Heart right ventricle (tissue), 16 donors: ENCODE measurements around the gene PPP6R3. TPM values are rescaled to one million over a fixed set of nuclear protein-coding genes. Genes with fewer than 3 reads are reported as not detected.
A peak's percentile ranks its signal among the peaks of the same experiment; 100 is the strongest.

ENCODE experiments used
- ATAC-seq, 8 donors: fragments of 200-7000 bp; cut with Tn5 transposase; one replicate each; pipeline ENCODE4 v1.9.1; 2020; ENCODE audit warnings: mild to moderate bottlenecking in 8 of 8, moderate library complexity in 8 of 8, moderate number of reproducible peaks in 1 of 8
- DNase-seq, 2 donors: peaks; one replicate each; pipeline ENCODE4 v3.0.0-alpha.2; 2020
- H3K27ac ChIP-seq, 10 donors: fragments of 200-600 bp; sonication (generic) in 2 of 10; one replicate each; pipeline versions ENCODE4 v1.5.0 to v1.8.0; 2020 to 2022; ENCODE audit warnings: mild to moderate bottlenecking in 3 of 10
- H3K27me3 ChIP-seq, 7 donors: fragments of 200-600 bp; one replicate each; pipeline ENCODE4 v1.8.0; 2021 to 2022; ENCODE audit warnings: mild to moderate bottlenecking in 2 of 7
- H3K36me3 ChIP-seq, 9 donors: fragments of 200-600 bp; sonication (generic) in 1 of 9; one replicate each; pipeline versions ENCODE4 v1.5.0 to v1.8.0; 2020 to 2022; ENCODE audit warnings: mild to moderate bottlenecking in 2 of 9
- H3K4me1 ChIP-seq, 9 donors: fragments of 200-600 bp; sonication (generic) in 1 of 9; one replicate each; pipeline versions ENCODE4 v1.5.0 to v1.8.0; 2020 to 2022; ENCODE audit warnings: mild to moderate bottlenecking in 4 of 9
- H3K4me3 ChIP-seq, 10 donors: fragments of 200-600 bp; sonication (generic) in 2 of 10; one replicate each; pipeline versions ENCODE4 v1.5.0 to v1.8.0; 2020 to 2022; ENCODE audit warnings: mild to moderate bottlenecking in 7 of 10, moderate library complexity in 2 of 10
- H3K9me3 ChIP-seq, 11 donors: fragments of 200-600 bp in 10 of 11; sonication (generic) in 2 of 11; one replicate each; pipeline versions ENCODE4 v1.5.0 to v1.8.0; 2013 to 2022; ENCODE audit warnings: mild to moderate bottlenecking in 2 of 11, control low read depth in 1 of 11, moderate library complexity in 1 of 11
- WGBS, 2 donors: extraction: QIAGEN DNeasy Blood & Tissue Kit; methylation state at CpG; one replicate each; pipeline ENCODE4 v1.1.7; 2013; ENCODE audit warnings: inconsistent platforms in 1 of 2; 5-methylcytosine and 5-hydroxymethylcytosine counted together
- intact Hi-C, 10 donors: fragments of 100-400 bp; cut with DNase I; formaldehyde crosslinking; loops; one replicate each; pipeline versions ENCODE4 v1.11.1 to v1.14.2; 2022
- polyA plus RNA-seq, 2 donors: library from polyadenylated mRNA; stranded (reverse); fragments of 200-250 nt; gene quantifications; one replicate each; pipeline ENCODE4 v1.2.3, GENCODE V29; 2013
- total RNA-seq, 10 donors: library from RNA; stranded (reverse); fragmentation: NEBNext Ultra II Directional in 3 of 10; extraction: Animal tissue kit (Norgen Biotek cat#: 25700) in 3 of 10; gene quantifications; one replicate each; pipeline versions ENCODE4 v1.2.1 to v1.2.4, GENCODE V29; 2021 to 2023
- TF ChIP-seq, protein P1 (sequence below), 9 donors: fragments of 200-600 bp; sonication (generic) in 2 of 9; IDR thresholded peaks; one replicate each; pipeline versions ENCODE4 v1.5.0 to v1.8.0; 2021 to 2022; ENCODE audit warnings: antibody characterized with exemption in 9 of 9, mild to moderate bottlenecking in 5 of 9, moderate library complexity in 1 of 9
- donor health status: Arrhythmogenic right ventricular cardiomyopathy.
- donor health status: ischemic (EF 13 %, LVEDD 7.1; RV severe dilation, severe dysfunction).
- donor health status: healthy with polysubstance abuse.
- donor health status: DM: no; HTN: yes; CAD: no.
- donor health status: DM: no; HTN: no; CAD: no.
- donor health status: ischemic (EF 25% LVEDD 6.9; RV normal size, moderate dysfunction).
- donor health status: ischemic (EF 25% LVEDD 5.7; RV mildly dilated, moderate dysfunction).
- donor health status: healthy.
- donor health status: DM: yes; HTN: yes; CAD: no.
- donor health status: Ischemic cardiomyopathy.
- donor health status: ischemic (EF 35%, LVEDD 5.7; RV mildly dilated, moderate dysfunction).
- donor health status: nonischemic (EF 11% LVEDD 7.7; RV severe dilation, severe dysfunction).
- donor health status: DM: yes; HTN: yes; CAD: no.
- donor health status: PGD.
- donor health status: ischemic (EF 29% LVEDD 5.4; RV normal size, mild dysfunction).
- donor health status: nonischemic (EF 23%, LVEDD 6.1; RV moderate dilation, normal function).

The PPP6R3 gene
- total and polyA plus RNA-seq, 12 donors = 18.4 to 98.1 (median 80.8) TPM

DNA sequence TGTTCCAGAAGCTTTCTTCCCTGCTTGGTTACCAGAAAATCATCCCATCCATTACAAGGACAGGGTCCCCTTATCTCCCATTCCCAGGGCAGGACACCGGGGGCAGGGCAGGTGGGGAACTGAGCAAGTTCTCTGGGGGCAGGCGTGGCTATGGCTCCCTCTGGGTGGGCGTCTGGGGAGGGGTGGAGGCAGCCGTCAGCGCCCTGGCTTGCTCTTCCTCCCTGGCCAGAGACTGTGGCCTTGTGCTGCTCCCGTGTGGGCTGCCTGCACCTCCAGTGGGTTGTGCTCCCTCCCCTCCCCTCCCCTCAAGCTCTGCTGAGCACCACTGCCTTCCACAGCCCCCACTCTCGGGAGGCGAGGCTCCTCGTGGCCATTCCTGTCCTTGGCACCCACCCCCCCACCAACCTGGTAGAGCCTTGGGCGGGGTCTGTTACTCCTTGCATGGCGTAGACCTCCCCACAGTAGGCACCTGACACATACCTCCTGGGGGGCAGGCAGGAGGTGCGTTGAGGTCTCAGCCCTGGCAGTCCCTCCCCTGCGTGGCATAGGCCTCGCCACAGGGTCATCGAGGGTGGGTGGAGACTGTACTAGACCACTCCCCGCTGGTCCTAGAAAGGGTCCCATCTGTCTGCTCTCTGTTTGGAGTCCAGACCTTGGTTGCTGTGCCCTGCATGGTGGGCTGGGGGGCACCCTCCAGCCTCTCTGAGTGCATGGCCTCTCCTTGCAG is 24.2 kb upstream of the PPP6R3 start:
- DNase-seq = no peak
- H3K27ac ChIP-seq = peak overlapping the region in 7 of 10 donors; percentile 42 to 81 (median 76)
- no peak for ATAC-seq
- H3K9me3 ChIP-seq = no peaks in the 10 kb centered on the region
- no peaks in the 10 kb centered on the region for H3K27me3 ChIP-seq
- H3K4me3 ChIP-seq = no peak overlapping the region
- H3K4me1 ChIP-seq = peaks cover 7 to 41% (median 27%) of the 10 kb centered on the region in 9 donors
- intact Hi-C loops = no loop called here
- 81 to 87% methylated on average over 16 of the region's 16 CpGs for WGBS, 2 donors
- peaks cover 0 to 98% (median 13%) of the 10 kb centered on the region in 9 donors for H3K36me3 ChIP-seq
- TF ChIP-seq, protein P1, sequence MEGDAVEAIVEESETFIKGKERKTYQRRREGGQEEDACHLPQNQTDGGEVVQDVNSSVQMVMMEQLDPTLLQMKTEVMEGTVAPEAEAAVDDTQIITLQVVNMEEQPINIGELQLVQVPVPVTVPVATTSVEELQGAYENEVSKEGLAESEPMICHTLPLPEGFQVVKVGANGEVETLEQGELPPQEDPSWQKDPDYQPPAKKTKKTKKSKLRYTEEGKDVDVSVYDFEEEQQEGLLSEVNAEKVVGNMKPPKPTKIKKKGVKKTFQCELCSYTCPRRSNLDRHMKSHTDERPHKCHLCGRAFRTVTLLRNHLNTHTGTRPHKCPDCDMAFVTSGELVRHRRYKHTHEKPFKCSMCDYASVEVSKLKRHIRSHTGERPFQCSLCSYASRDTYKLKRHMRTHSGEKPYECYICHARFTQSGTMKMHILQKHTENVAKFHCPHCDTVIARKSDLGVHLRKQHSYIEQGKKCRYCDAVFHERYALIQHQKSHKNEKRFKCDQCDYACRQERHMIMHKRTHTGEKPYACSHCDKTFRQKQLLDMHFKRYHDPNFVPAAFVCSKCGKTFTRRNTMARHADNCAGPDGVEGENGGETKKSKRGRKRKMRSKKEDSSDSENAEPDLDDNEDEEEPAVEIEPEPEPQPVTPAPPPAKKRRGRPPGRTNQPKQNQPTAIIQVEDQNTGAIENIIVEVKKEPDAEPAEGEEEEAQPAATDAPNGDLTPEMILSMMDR (IDR thresholded peaks at IDR 0.05) = no peak

DNA sequence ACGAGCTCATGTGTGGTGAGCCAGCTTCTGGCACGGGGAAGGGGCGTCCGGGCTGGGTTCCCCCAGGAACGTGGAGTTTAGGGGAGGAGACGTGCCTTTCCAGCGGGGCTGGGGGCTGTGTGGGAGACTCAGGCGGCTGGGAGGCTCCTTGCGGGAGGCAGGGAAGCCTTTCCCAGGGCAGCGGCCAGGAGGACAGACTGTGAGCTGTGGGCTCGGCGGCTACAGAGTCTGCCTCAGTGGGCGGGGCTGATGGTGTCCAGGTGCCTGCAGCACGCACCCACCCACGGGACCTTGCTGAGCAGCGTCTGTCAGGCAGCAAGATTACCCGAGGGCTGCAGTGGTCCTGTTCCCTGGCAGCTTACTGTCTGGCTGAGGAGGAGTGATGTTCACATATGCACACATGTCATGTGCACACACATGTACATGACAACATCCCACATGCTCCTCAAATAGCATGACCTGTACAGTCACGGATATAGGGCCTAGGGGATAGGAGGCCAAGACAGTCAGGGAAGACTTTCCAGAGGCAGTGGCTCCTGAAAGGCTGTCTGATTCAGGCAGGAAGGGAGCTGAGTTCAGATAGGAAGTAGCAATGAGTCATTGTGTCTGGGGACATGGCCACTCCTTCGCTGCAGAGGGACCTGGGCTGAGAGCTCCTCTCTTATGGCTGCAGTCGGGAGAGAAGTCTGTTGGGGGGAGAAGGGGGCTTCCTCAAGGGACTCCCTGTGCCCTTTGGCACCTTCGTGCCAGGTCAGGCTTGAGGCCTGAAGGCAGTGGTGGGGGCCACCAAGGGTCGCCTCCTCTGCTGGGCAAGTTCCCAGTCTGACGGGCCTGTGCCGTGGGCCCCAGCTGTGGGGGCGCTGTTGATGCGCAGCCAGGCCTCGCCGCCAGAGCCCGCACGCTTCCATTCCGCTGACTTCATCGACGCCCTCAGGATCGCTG is 23.3 kb upstream of the PPP6R3 start:
- ATAC-seq (peak; percentile 67 to 91 (median 83)), DNase-seq (peak; percentile 61 to 69)
- 56 to 58% methylated on average over 34 of the region's 34 CpGs for WGBS, 2 donors
- H3K27me3 ChIP-seq = no peaks in the 10 kb centered on the region
- intact Hi-C loops = no loop called here
- peaks cover 0 to 98% (median 20%) of the 10 kb centered on the region in 9 donors for H3K36me3 ChIP-seq
- peak overlapping the region in 1 of 10 donors; percentile 8 for H3K4me3 ChIP-seq
- H3K27ac ChIP-seq = peak overlapping the region in 9 of 10 donors; percentile 64 to 81 (median 76)
- H3K4me1 ChIP-seq = peaks cover 7 to 36% (median 24%) of the 10 kb centered on the region in 9 donors
- TF ChIP-seq, protein P1 (IDR thresholded peaks at IDR 0.05) = peak in 6 of 9 donors; percentile 30 to 53 (median 38)
- H3K9me3 ChIP-seq = no peaks in the 10 kb centered on the region

DNA sequence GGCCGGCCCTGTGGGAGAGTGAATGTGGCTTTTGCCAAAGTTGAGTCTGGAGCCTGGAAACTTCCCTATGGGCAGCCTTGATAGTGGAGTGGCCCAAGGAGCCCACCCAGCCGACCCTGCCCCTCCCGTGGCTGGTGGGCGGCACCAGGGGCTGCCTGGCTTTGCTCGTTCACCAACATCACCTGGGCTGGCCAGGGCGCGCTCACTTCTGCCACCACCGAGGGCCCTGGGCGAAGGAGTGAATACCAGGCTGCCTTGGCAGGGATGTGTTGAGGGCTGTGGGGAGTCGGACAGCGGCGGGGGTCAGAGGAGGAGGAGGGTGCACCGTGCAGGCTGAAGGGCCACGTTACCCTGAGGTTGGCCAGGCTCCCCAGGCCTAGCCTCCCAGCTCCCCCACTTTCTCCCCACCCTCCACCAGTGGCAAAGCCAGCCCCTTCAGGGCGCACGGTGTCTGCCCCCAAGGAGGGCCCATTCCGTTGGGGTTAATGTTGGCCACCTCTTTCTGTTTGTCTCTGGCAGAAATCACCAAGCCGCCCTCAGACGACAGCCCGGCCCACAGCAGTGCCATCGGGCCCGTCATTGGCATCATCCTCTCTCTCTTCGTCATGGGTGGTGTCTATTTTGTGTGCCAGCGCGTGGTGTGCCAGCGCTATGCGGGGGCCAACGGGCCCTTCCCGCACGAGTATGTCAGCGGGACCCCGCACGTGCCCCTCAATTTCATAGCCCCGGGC is 22.5 kb upstream of the PPP6R3 start:
- ATAC-seq = peak in 4 of 8 donors; percentile 2 to 5 (median 2)

More for the DNA sequence above, 22.5 kb upstream of the PPP6R3 start:
- no peaks in the 10 kb centered on the region for H3K27me3 ChIP-seq
- intact Hi-C loops = no loop called here
- TF ChIP-seq, protein P1 (IDR thresholded peaks at IDR 0.05) = no peak
- H3K9me3 ChIP-seq = no peaks in the 10 kb centered on the region
- H3K36me3 ChIP-seq = peaks cover 0 to 99% (median 27%) of the 10 kb centered on the region in 9 donors
- 85 to 90% methylated on average over 34 of the region's 34 CpGs for WGBS, 2 donors
- peaks cover 7 to 28% (median 17%) of the 10 kb centered on the region in 9 donors for H3K4me1 ChIP-seq
- H3K4me3 ChIP-seq = no peak overlapping the region
- H3K27ac ChIP-seq = peak overlapping the region in 9 of 10 donors; percentile 64 to 81 (median 76)
- DNase-seq = no peak
